Measurements from ENCODE around the gene CDON.

GRCh38 chr11:125959511-125959910, 103.2 kb downstream of the CDON start:
- TF ChIP-seq CTCF (conservative IDR thresholded peaks at IDR 0.05 in 1 of 2, IDR thresholded peaks at IDR 0.05 in 1 of 2; ENCODE audit: low read depth in 1 of 2, low read length in 2 of 2) (no peak), EZH2 (IDR thresholded peaks at IDR 0.05; ENCODE audit: low read length, missing control alignments) (no peak)
